MCF 10A (cell line): ENCODE results near the gene PIK3C2G. TPM values are rescaled to one million over a fixed set of nuclear protein-coding genes. Genes with fewer than 3 reads are reported as not detected.

ENCODE experiments used
- BruUV-seq: library from RNA; stranded (reverse); fragments of 400-500 nt; replicated peaks from 2 replicates; lab custom pipeline; 2021; lab: Mats Ljungman, UMichigan
- CTCF ChIA-PET: fragments of 300-600 bp; sonication (Branson Sonifier 250); formaldehyde crosslinking; extraction: SDS; loops from one replicate; lab custom pipeline; 2021; ENCODE audit warnings: antibody characterized with exemption, inconsistent platforms; lab: Yijun Ruan, JAX
- POLR2A ChIA-PET: fragments of 300-600, 350-650 bp; sonication (Branson Sonifier 250); formaldehyde crosslinking; extraction: SDS; loops from one replicate; lab custom pipeline; 2020; ENCODE audit warnings: antibody characterized with exemption, inconsistent platforms; lab: Yijun Ruan, JAX
- DNase-seq: peaks from one replicate; pipeline ENCODE4 v3.0.0-alpha.2; 2018; ENCODE audit not compliant: unreplicated experiment
- H3K27ac Mint-ChIP-seq: one replicate; pipeline ENCODE4 v1.8.0; 2022; ENCODE audit warnings: mild to moderate bottlenecking, low read depth, mixed read lengths; ENCODE audit not compliant: unreplicated experiment
- H3K27me3 Mint-ChIP-seq: one replicate; pipeline ENCODE4 v1.8.0; 2022; ENCODE audit warnings: mixed read lengths; ENCODE audit not compliant: insufficient read depth, unreplicated experiment
- H3K36me3 Mint-ChIP-seq: one replicate; pipeline ENCODE4 v1.8.0; 2022; ENCODE audit warnings: mild to moderate bottlenecking, moderate library complexity, mixed read lengths; ENCODE audit not compliant: insufficient read depth, unreplicated experiment
- H3K4me1 Mint-ChIP-seq: one replicate; pipeline ENCODE4 v1.8.0; 2022; ENCODE audit warnings: mixed read lengths; ENCODE audit not compliant: insufficient read depth, unreplicated experiment
- H3K4me3 Mint-ChIP-seq: one replicate; pipeline ENCODE4 v1.8.0; 2022; ENCODE audit warnings: mild to moderate bottlenecking, moderate library complexity, mixed read lengths; ENCODE audit not compliant: unreplicated experiment
- H3K9me3 Mint-ChIP-seq: one replicate; pipeline ENCODE4 v1.8.0; 2022; ENCODE audit warnings: mixed read lengths; ENCODE audit not compliant: unreplicated experiment
- CTCF ChIP-seq: fragments of 200-600 bp; IDR thresholded peaks from one replicate; pipeline ENCODE4 v1.8.0; 2022; ENCODE audit warnings: antibody characterized with exemption, mild to moderate bottlenecking; ENCODE audit not compliant: unreplicated experiment
- intact Hi-C: fragments of 100-400 bp; cut with micrococcal nuclease; formaldehyde crosslinking; loops from 2 replicates; pipeline ENCODE4 v1.14.1; 2022
- total RNA-seq: library from RNA; stranded (reverse); gene quantifications from 2 replicates; pipeline ENCODE4 v1.2.3, GENCODE V29; 2022

PIK3C2G gene
- total RNA-seq, 1 experiment from 2014 or later, result 10.6 TPM

GRCh38 chr12:18651525-18651924 is 390.2 kb downstream of the PIK3C2G start:
- POLR2A ChIA-PET, result no interaction called here
- CTCF ChIA-PET, result no interaction called here
- no TSS peak for BruUV-seq
- no peaks in the 10 kb centered on the region for H3K4me1 Mint-ChIP-seq
- no peak for DNase-seq
- H3K4me3 Mint-ChIP-seq, result no peak overlapping the region
- H3K9me3 Mint-ChIP-seq, result no peaks in the 10 kb centered on the region
- H3K27ac Mint-ChIP-seq, result no peak overlapping the region
- intact Hi-C loops, result no loop called here
- peaks cover 15% of the 10 kb centered on the region for H3K36me3 Mint-ChIP-seq
- TF ChIP-seq CTCF, result no peak
- H3K27me3 Mint-ChIP-seq, result no peaks in the 10 kb centered on the region

- no peak overlapping the region for H3K27ac Mint-ChIP-seq
- CTCF ChIA-PET, result interaction anchor here (0.9 kb wide), 1 partner anchor 533 kb away, joined by 3 read pairs; no protein-coding TSS in a partner anchor
- no peak overlapping the region for H3K4me3 Mint-ChIP-seq
- intact Hi-C loops, result no loop called here
- POLR2A ChIA-PET, result no interaction called here
- no peak for TF ChIP-seq CTCF
- H3K36me3 Mint-ChIP-seq, result peaks cover 15% of the 10 kb centered on the region
- no TSS peak for BruUV-seq
- H3K9me3 Mint-ChIP-seq, result no peaks in the 10 kb centered on the region
- H3K4me1 Mint-ChIP-seq, result no peaks in the 10 kb centered on the region
- no peak for DNase-seq
- H3K27me3 Mint-ChIP-seq, result no peaks in the 10 kb centered on the region
Measured at GRCh38 chr12:18652596-18652995, 391.3 kb downstream of the PIK3C2G start.

- DNase-seq, result no peak
- no peaks in the 10 kb centered on the region for H3K27me3 Mint-ChIP-seq
- TF ChIP-seq CTCF, result no peak
- no peaks in the 10 kb centered on the region for H3K4me1 Mint-ChIP-seq
- intact Hi-C loops, result no loop called here
- peaks cover 15% of the 10 kb centered on the region for H3K36me3 Mint-ChIP-seq
- no peak overlapping the region for H3K4me3 Mint-ChIP-seq
- BruUV-seq, result no TSS peak
- POLR2A ChIA-PET, result no interaction called here
- no peak overlapping the region for H3K27ac Mint-ChIP-seq
- H3K9me3 Mint-ChIP-seq, result peaks cover 7% of the 10 kb centered on the region
- CTCF ChIA-PET, result no interaction called here
Measured at GRCh38 chr12:18653465-18653864, 392.1 kb downstream of the PIK3C2G start.

- no peak overlapping the region for H3K4me3 Mint-ChIP-seq
- TF ChIP-seq CTCF, result no peak
- intact Hi-C loops, result no loop called here
- H3K36me3 Mint-ChIP-seq, result peaks cover 11% of the 10 kb centered on the region
- ChIA-PET CTCF (interaction anchor here (1.4 kb wide), 1 partner anchor 16 kb away, joined by 3 read pairs; no protein-coding TSS in a partner anchor), POLR2A (interaction anchor here (0.6 kb wide), 2 partner anchors 52 to 391 kb away, joined by 3 read pairs; no protein-coding TSS in a partner anchor)
- no peak overlapping the region for H3K27ac Mint-ChIP-seq
- no peaks in the 10 kb centered on the region for H3K27me3 Mint-ChIP-seq
- H3K4me1 Mint-ChIP-seq, result no peaks in the 10 kb centered on the region
- no TSS peak for BruUV-seq
- no peak for DNase-seq
- peaks cover 8% of the 10 kb centered on the region for H3K9me3 Mint-ChIP-seq
Measured at GRCh38 chr12:18655351-18655750, 394.0 kb downstream of the PIK3C2G start.
